OCI-LY1 (cell line): ENCODE results near the gene STXBP3.

ENCODE experiments used
- H2AFZ ChIP-seq: fragments of 200-600 bp; sonication (generic), shearing (Covaris generic); 2 replicates; pipeline ENCODE4 v1.6.0; 2014; ENCODE audit warnings: antibody characterized with exemption, mild to moderate bottlenecking, low read length
- H3F3A ChIP-seq: fragments of 200-600 bp; sonication (generic), shearing (Covaris generic); 2 replicates; pipeline ENCODE4 v1.6.0; 2014; ENCODE audit warnings: mild to moderate bottlenecking, antibody characterized with exemption, low read length, moderate library complexity; ENCODE audit not compliant: insufficient read depth
- H3K27ac ChIP-seq: fragments of 200-600 bp; sonication (generic); 2 replicates; pipeline ENCODE4 v1.5.1; 2014; ENCODE audit warnings: low read length, mixed run types, mild to moderate bottlenecking, low read depth; ENCODE audit not compliant: poor library complexity, severe bottlenecking
- H3K27me3 ChIP-seq: fragments of 200-600 bp; sonication (generic); 2 replicates; pipeline ENCODE4 v1.6.0; 2014; ENCODE audit warnings: antibody characterized with exemption, mild to moderate bottlenecking, low read length, moderate library complexity; ENCODE audit not compliant: insufficient read depth
- H3K36me3 ChIP-seq: fragments of 200-600 bp; sonication (generic); 2 replicates; pipeline ENCODE4 v1.6.1; 2014; ENCODE audit warnings: mild to moderate bottlenecking, antibody characterized with exemption, low read length, moderate library complexity, mixed read lengths; ENCODE audit not compliant: insufficient read depth
- H3K4me1 ChIP-seq: fragments of 200-600 bp; sonication (generic); 2 replicates; pipeline ENCODE4 v1.5.1; 2014; ENCODE audit warnings: mild to moderate bottlenecking, low read length, moderate library complexity; ENCODE audit not compliant: insufficient read depth, severe bottlenecking
- H3K4me2 ChIP-seq: fragments of 200-600 bp; sonication (generic), shearing (Covaris generic); 2 replicates; pipeline ENCODE4 v1.6.1; 2014; ENCODE audit warnings: low read length
- H3K4me3 ChIP-seq: fragments of 200-600 bp; sonication (generic); 2 replicates; pipeline ENCODE4 v1.5.1; 2014; ENCODE audit warnings: low read length, low read depth, mild to moderate bottlenecking, mixed read lengths; ENCODE audit not compliant: poor library complexity, severe bottlenecking
- H3K79me2 ChIP-seq: fragments of 200-600 bp; shearing (Covaris generic); 2 replicates; pipeline ENCODE4 v1.6.1; 2016; ENCODE audit warnings: mixed run types, low read length, mixed read lengths; ENCODE audit not compliant: insufficient read depth
- H3K9ac ChIP-seq: fragments of 200-600 bp; sonication (generic), shearing (Covaris generic); 2 replicates; pipeline ENCODE4 v1.6.1; 2014; ENCODE audit warnings: mild to moderate bottlenecking, low read length, mixed read lengths
- H3K9me2 ChIP-seq: fragments of 200-600 bp; sonication (generic), shearing (Covaris generic); 2 replicates; pipeline ENCODE4 v1.6.1; 2014; ENCODE audit warnings: low read depth, mild to moderate bottlenecking, low read length, mixed read lengths
- H3K9me3 ChIP-seq: fragments of 200-600 bp; shearing (Covaris generic); 2 replicates; pipeline ENCODE4 v1.6.1; 2014; ENCODE audit warnings: low read length, mixed read lengths
- H4K20me1 ChIP-seq: fragments of 200-600 bp; sonication (generic), shearing (Covaris generic); 2 replicates; pipeline ENCODE4 v1.6.0; 2016; ENCODE audit warnings: mild to moderate bottlenecking, low read length; ENCODE audit not compliant: insufficient read depth
- EZH2 ChIP-seq: fragments of 200-600 bp; sonication (generic), shearing (Covaris generic); IDR thresholded peaks from 2 replicates; pipeline ENCODE4 v1.8.0; 2017; ENCODE audit warnings: borderline replicate concordance, mixed run types, mild to moderate bottlenecking, antibody characterized with exemption, low read length, moderate library complexity, mixed read lengths
- TF ChIP-seq, protein P1 (sequence below): fragments of 200-600 bp; sonication (generic), shearing (Covaris generic); IDR thresholded peaks from 2 replicates; pipeline ENCODE4 v1.5.1; 2017; ENCODE audit warnings: mild to moderate bottlenecking, antibody characterized with exemption, low read length, moderate library complexity, mixed read lengths

STXBP3 gene

DNA sequence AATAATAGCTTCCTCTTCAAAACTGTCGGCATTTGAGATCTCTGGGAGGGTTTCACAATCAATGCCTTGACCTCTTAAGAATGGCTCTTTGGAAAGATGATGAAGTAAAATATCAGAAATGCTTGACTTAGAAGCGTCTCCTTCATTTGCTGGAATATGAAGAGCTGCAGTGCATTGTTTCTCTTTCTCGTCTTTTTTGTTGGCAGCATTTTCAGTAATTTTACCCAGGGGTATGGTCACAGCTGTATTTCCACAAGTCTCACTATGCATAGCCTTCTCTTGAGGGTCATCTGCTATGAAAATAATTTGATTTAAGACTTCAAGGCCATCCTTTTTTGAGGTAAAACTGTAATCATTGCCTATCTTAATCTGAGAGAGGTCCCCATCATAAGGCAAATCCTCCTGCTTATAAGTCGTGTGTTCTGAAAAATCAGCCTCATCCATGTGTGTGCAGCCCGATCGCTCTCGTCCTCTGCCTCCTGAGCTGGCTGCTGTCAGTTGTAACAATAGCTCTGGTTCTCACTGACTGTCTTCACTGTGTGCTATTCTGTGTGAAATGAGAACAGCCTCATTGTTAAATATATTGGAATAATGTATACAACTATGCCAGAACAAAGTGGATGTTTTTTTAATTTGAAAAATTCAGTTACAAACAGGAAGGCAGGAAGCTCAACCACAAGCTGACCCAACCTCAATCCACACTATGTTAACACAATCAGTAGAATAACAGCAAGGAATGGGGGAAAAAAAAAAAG, 105.9 kb downstream of the STXBP3 start:
- Histone ChIP-seq H2AFZ (no peak overlapping the region), H3K79me2 (no peaks in the 10 kb centered on the region), H3K9me3 (no peaks in the 10 kb centered on the region), H3K9ac (no peak overlapping the region), H3K4me2 (no peak overlapping the region), H3K27ac (no peak overlapping the region), H3K27me3 (no peaks in the 10 kb centered on the region), H3K4me1 (no peaks in the 10 kb centered on the region), H3K9me2 (no peaks in the 10 kb centered on the region), H4K20me1 (no peaks in the 10 kb centered on the region), H3K36me3 (no peaks in the 10 kb centered on the region), H3K4me3 (no peak overlapping the region), H3F3A (no peaks in the 10 kb centered on the region)
- TF ChIP-seq, protein P1, sequence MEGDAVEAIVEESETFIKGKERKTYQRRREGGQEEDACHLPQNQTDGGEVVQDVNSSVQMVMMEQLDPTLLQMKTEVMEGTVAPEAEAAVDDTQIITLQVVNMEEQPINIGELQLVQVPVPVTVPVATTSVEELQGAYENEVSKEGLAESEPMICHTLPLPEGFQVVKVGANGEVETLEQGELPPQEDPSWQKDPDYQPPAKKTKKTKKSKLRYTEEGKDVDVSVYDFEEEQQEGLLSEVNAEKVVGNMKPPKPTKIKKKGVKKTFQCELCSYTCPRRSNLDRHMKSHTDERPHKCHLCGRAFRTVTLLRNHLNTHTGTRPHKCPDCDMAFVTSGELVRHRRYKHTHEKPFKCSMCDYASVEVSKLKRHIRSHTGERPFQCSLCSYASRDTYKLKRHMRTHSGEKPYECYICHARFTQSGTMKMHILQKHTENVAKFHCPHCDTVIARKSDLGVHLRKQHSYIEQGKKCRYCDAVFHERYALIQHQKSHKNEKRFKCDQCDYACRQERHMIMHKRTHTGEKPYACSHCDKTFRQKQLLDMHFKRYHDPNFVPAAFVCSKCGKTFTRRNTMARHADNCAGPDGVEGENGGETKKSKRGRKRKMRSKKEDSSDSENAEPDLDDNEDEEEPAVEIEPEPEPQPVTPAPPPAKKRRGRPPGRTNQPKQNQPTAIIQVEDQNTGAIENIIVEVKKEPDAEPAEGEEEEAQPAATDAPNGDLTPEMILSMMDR, result no peak
- no peak for TF ChIP-seq EZH2

DNA sequence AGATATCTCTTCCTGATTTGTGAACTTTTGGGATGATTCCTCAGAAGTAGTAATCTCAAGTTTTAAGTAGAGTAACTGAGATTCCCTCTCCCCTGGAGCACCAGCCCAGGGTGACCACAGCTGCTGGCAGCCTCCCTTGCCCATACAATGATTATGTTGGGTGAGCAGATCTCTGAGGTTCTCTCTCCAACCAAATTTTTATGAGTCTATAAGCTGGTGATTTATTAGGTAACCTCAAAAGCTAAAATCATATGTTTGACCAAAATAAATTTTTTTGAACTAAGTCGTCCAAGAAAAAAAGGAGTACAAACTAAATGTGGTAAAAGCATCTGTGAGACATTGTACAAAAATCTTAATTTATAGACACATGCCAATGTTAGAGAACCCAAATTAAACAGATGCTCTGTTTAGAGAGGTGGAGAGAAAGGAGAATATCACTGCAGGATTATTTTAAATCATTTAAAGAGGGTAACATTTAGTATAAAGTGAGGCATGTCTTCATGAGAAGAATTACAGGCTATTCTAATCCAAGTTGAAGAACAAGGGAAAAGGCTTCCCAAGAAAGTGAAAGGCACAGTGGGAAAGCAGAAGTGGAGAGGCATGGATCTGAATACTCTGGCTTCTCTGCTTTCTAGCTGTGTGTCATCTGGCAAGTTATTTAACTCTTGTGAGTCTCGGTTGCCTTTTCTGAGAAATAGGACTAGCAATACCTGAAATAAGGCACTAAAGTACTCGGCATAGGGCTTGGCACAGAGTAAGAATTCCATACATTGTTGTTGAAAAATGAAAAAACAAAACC, 107.9 kb downstream of the STXBP3 start:
- Histone ChIP-seq H2AFZ (no peak overlapping the region), H3K4me2 (no peak overlapping the region)
- no peak for TF ChIP-seq EZH2
- TF ChIP-seq, protein P1, result no peak

DNA sequence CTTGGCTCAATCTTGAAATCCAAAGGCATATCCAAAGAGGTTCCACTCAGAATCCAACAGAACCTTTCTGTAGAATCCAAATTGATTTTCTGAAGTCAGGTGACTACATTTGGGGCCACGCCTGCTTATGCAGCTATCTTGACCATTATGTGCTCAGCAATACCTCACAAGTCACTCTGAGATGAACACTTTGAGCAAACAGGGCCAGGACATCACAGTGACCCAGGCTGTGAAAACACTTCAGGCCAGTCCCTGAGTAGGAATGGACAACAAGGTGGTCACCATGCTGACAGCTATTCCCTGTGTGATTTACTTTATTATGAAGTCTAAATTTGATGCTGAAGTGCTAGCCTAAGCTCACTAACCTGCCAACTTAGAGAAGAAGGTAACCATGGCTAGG, 110.5 kb downstream of the STXBP3 start, which contains the start of gene AKNAD1:
AKNAD1 (minus strand) TSS at position 101 of the 400 bp plus-strand sequence. CDS start 4,430 bp downstream, outside the sequence.
- no peaks in the 10 kb centered on the region for H3K9me2 ChIP-seq
- no peak for TF ChIP-seq EZH2
- TF ChIP-seq, protein P1, result no peak
- H3K27ac ChIP-seq, result no peak within 1 kb of the TSS
- H3K27me3 ChIP-seq, result no peaks in the 10 kb centered on the region; the same call in 1 of the 2 replicates
- no peak within 1 kb of the TSS for H2AFZ ChIP-seq
- no peaks in the 10 kb centered on the region for H3K4me1 ChIP-seq
- H3K4me2 ChIP-seq, result no peak within 1 kb of the TSS
- no peaks in the 10 kb centered on the region for H3K9me3 ChIP-seq
- H4K20me1 ChIP-seq, result no peaks in the 10 kb centered on the region
- H3K79me2 ChIP-seq, result no peaks in the 10 kb centered on the region
- H3K4me3 ChIP-seq, result no peak within 1 kb of the TSS
- H3K36me3 ChIP-seq, result no peaks in the 10 kb centered on the region
- no peak within 1 kb of the TSS for H3K9ac ChIP-seq
- H3F3A ChIP-seq, result no peaks in the 10 kb centered on the region

More for the DNA sequence above, 107.9 kb downstream of the STXBP3 start:
- Histone ChIP-seq H3K27ac (no peak overlapping the region), H3K4me3 (no peak overlapping the region), H3K4me1 (no peaks in the 10 kb centered on the region), H3K36me3 (no peaks in the 10 kb centered on the region), H3K9me2 (no peaks in the 10 kb centered on the region), H3K79me2 (no peaks in the 10 kb centered on the region), H3F3A (no peaks in the 10 kb centered on the region), H3K9ac (no peak overlapping the region), H3K9me3 (no peaks in the 10 kb centered on the region), H3K27me3 (no peaks in the 10 kb centered on the region; the same call in 1 of the 2 replicates), H4K20me1 (no peaks in the 10 kb centered on the region)
